PC-9 (cell line): Measurements from ENCODE around the gene EML5. TPM values are rescaled to one million over a fixed set of nuclear protein-coding genes. Genes with fewer than 3 reads are reported as not detected.
A peak's percentile ranks its signal among the peaks of the same experiment; 100 is the strongest.

Source experiments
- BruUV-seq: library from RNA; stranded (reverse); fragments of 400-500 nt; replicated peaks from 2 replicates; lab custom pipeline; 2021; lab: Mats Ljungman, UMichigan
- CTCF ChIA-PET: fragments of 300-600 bp; sonication (Branson Sonifier 250); formaldehyde crosslinking; loops from one replicate; lab custom pipeline; 2022; ENCODE audit warnings: antibody characterized with exemption; lab: Charles Lee
- POLR2A ChIA-PET: fragments of 300-600 bp; sonication (Branson Sonifier 250); formaldehyde crosslinking; loops from one replicate; lab custom pipeline; 2022; ENCODE audit warnings: antibody characterized with exemption; ENCODE audit not compliant: unreplicated experiment; lab: Charles Lee
- DNase-seq, 2 experiments: peaks; one replicate each; pipeline versions ENCODE4 v3.0.0 to v3.0.0-alpha.2; 2015 to 2022; ENCODE audit warnings: mixed read lengths in 1 of 2
- H2AFZ ChIP-seq: fragments of 200-600 bp; sonication (generic); 2 replicates; pipeline ENCODE4 v1.8.1; 2017; ENCODE audit warnings: antibody characterized with exemption
- H3F3A ChIP-seq: fragments of 200-600 bp; sonication (generic); 2 replicates; pipeline ENCODE4 v1.8.1; 2017; ENCODE audit warnings: antibody characterized with exemption, mild to moderate bottlenecking, low read depth; ENCODE audit not compliant: insufficient read depth
- H3K27ac ChIP-seq: fragments of 200-600 bp; sonication (generic); 2 replicates; pipeline ENCODE4 v1.6.1; 2016; ENCODE audit warnings: mixed run types
- H3K27me3 ChIP-seq: fragments of 200-600 bp; sonication (generic); 2 replicates; pipeline ENCODE4 v1.6.1; 2016; ENCODE audit warnings: low read depth, mixed run types; ENCODE audit not compliant: insufficient read depth
- H3K36me3 ChIP-seq: fragments of 200-600 bp; sonication (generic); 2 replicates; pipeline ENCODE4 v1.6.1; 2016; ENCODE audit warnings: low read depth, mixed run types
- H3K4me1 ChIP-seq: fragments of 200-600 bp; sonication (generic); replicated peaks from 2 replicates; pipeline ENCODE4 v1.6.1; 2016; ENCODE audit warnings: mixed run types; ENCODE audit not compliant: insufficient read depth
- H3K4me2 ChIP-seq: fragments of 200-600 bp; sonication (generic); 2 replicates; pipeline ENCODE4 v1.6.1; 2017; ENCODE audit warnings: mixed run types
- H3K4me3 ChIP-seq: fragments of 200-600 bp; sonication (generic); 2 replicates; pipeline ENCODE4 v1.6.1; 2016; ENCODE audit warnings: mixed run types
- H3K79me2 ChIP-seq: fragments of 200-600 bp; sonication (generic); 2 replicates; pipeline ENCODE4 v1.6.1; 2017; ENCODE audit warnings: low read depth, mixed run types
- H3K9me2 ChIP-seq: fragments of 200-600 bp; sonication (generic); 2 replicates; pipeline ENCODE4 v1.8.1; 2017; ENCODE audit warnings: mild to moderate bottlenecking; ENCODE audit not compliant: insufficient read depth
- H3K9me3 ChIP-seq: fragments of 200-600 bp; sonication (generic); 2 replicates; pipeline ENCODE4 v1.8.1; 2016; ENCODE audit warnings: low read depth; ENCODE audit not compliant: insufficient read depth
- H4K20me1 ChIP-seq: fragments of 200-600 bp; sonication (generic); 2 replicates; pipeline ENCODE4 v1.8.1; 2017; ENCODE audit not compliant: insufficient read depth
- EZH2 ChIP-seq: fragments of 200-600 bp; sonication (generic); IDR thresholded peaks from 2 replicates; pipeline ENCODE4 v1.8.0; 2017; ENCODE audit warnings: antibody characterized with exemption, low read depth
- intact Hi-C: fragments of 100-400 bp; cut with micrococcal nuclease; formaldehyde crosslinking; loops from one replicate; pipeline ENCODE4 v1.10.0; 2022; ENCODE audit not compliant: unreplicated experiment
- total RNA-seq: library from RNA; stranded (reverse); gene quantifications from 2 replicates; pipeline ENCODE4 v1.2.3, GENCODE V29; 2021
- TF ChIP-seq, protein P1 (sequence below): fragments of 200-600 bp; sonication (generic); conservative IDR thresholded peaks from 2 replicates; pipeline ENCODE4 v1.6.1; 2017; ENCODE audit warnings: mixed run types, antibody characterized with exemption, mild to moderate bottlenecking, moderate library complexity

The EML5 gene
- total RNA-seq, 1 experiment from 2014 or later, result 0.46 TPM

- H3K9me2 ChIP-seq, result no peaks in the 10 kb centered on the region
- TF ChIP-seq, protein P1, sequence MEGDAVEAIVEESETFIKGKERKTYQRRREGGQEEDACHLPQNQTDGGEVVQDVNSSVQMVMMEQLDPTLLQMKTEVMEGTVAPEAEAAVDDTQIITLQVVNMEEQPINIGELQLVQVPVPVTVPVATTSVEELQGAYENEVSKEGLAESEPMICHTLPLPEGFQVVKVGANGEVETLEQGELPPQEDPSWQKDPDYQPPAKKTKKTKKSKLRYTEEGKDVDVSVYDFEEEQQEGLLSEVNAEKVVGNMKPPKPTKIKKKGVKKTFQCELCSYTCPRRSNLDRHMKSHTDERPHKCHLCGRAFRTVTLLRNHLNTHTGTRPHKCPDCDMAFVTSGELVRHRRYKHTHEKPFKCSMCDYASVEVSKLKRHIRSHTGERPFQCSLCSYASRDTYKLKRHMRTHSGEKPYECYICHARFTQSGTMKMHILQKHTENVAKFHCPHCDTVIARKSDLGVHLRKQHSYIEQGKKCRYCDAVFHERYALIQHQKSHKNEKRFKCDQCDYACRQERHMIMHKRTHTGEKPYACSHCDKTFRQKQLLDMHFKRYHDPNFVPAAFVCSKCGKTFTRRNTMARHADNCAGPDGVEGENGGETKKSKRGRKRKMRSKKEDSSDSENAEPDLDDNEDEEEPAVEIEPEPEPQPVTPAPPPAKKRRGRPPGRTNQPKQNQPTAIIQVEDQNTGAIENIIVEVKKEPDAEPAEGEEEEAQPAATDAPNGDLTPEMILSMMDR, result no peak
- TF ChIP-seq EZH2, result no peak
- no peaks in the 10 kb centered on the region for H3K36me3 ChIP-seq
- H3K4me1 ChIP-seq, result no peaks in the 10 kb centered on the region
- H3K27ac ChIP-seq, result no peak overlapping the region
- H3K79me2 ChIP-seq, result no peaks in the 10 kb centered on the region
- ChIA-PET CTCF (no interaction called here), POLR2A (no interaction called here)
- no peaks in the 10 kb centered on the region for H3F3A ChIP-seq
- no peaks in the 10 kb centered on the region for H3K27me3 ChIP-seq
- no peaks in the 10 kb centered on the region for H4K20me1 ChIP-seq
- H3K4me3 ChIP-seq, result no peak overlapping the region
- no TSS peak for BruUV-seq
- no peak for DNase-seq
- intact Hi-C loops, result no loop called here
- H3K4me2 ChIP-seq, result no peak overlapping the region
- H3K9me3 ChIP-seq, result no peaks in the 10 kb centered on the region; the same call in 1 of the 2 replicates
- no peak overlapping the region for H2AFZ ChIP-seq
Observed at GRCh38 chr14:88785911-88786310, 6.8 kb downstream of the EML5 start.

- TF ChIP-seq, protein P1, result no peak
- no peak for TF ChIP-seq EZH2
- intact Hi-C loops, result no loop called here
- Histone ChIP-seq H3K4me1 (peaks cover 14% of the 10 kb centered on the region), H3K27ac (peak overlapping the region; percentile 16; the same call in 1 of the 2 replicates), H3K4me2 (no peak overlapping the region), H3F3A (no peaks in the 10 kb centered on the region), H4K20me1 (no peaks in the 10 kb centered on the region), H3K9me2 (no peaks in the 10 kb centered on the region), H2AFZ (no peak overlapping the region), H3K9me3 (no peaks in the 10 kb centered on the region), H3K27me3 (no peaks in the 10 kb centered on the region), H3K79me2 (no peaks in the 10 kb centered on the region), H3K4me3 (no peak overlapping the region), H3K36me3 (no peaks in the 10 kb centered on the region)
- peak; percentile 30 to 82 for DNase-seq
- CTCF ChIA-PET, result no interaction called here
- no TSS peak for BruUV-seq
- POLR2A ChIA-PET, result interaction anchor here (0.6 kb wide), 1 partner anchor 589 kb away, joined by 3 read pairs; no protein-coding TSS in a partner anchor
Observed at GRCh38 chr14:88775532-88775931, 17.2 kb downstream of the EML5 start.

GRCh38 chr14:88770736-88771135 is 22.0 kb downstream of the EML5 start:
- no peak for DNase-seq
- Histone ChIP-seq H3K9me2 (no peaks in the 10 kb centered on the region), H3K27ac (no peak overlapping the region), H3K4me3 (no peak overlapping the region), H3K4me1 (peaks cover 11% of the 10 kb centered on the region), H3K79me2 (no peaks in the 10 kb centered on the region), H2AFZ (no peak overlapping the region), H3K27me3 (no peaks in the 10 kb centered on the region), H4K20me1 (no peaks in the 10 kb centered on the region), H3K36me3 (no peaks in the 10 kb centered on the region), H3K4me2 (no peak overlapping the region), H3K9me3 (no peaks in the 10 kb centered on the region), H3F3A (no peaks in the 10 kb centered on the region)
- intact Hi-C loops, result no loop called here
- ChIA-PET POLR2A (no interaction called here), CTCF (no interaction called here)
- TF ChIP-seq, protein P1, result no peak
- TF ChIP-seq EZH2, result no peak
- BruUV-seq, result no TSS peak
